Esophagus (tissue), 2 donors: ENCODE measurements around the gene LBP. TPM values are rescaled to one million over a fixed set of nuclear protein-coding genes. Genes with fewer than 3 reads are reported as not detected.

ENCODE experiments used
- H3K27ac ChIP-seq, 2 donors: one replicate each; pipeline ENCODE4 v1.5.1; 2013; ENCODE audit warnings: low read depth in 2 of 2, mild to moderate bottlenecking in 2 of 2, inconsistent platforms in 1 of 2, low read length in 1 of 2, moderate library complexity in 1 of 2
- H3K27me3 ChIP-seq, 2 donors: one replicate each; pipeline ENCODE4 v1.6.1; 2013; ENCODE audit warnings: low read length in 2 of 2, control low read depth in 1 of 2, mild to moderate bottlenecking in 1 of 2; ENCODE audit not compliant: insufficient read depth in 2 of 2, control insufficient read depth in 1 of 2
- H3K36me3 ChIP-seq, 2 donors: one replicate each; pipeline ENCODE4 v1.6.1; 2013; ENCODE audit warnings: low read length in 1 of 2; ENCODE audit not compliant: control insufficient read depth in 2 of 2, insufficient read depth in 2 of 2
- H3K4me1 ChIP-seq, 2 donors: one replicate each; pipeline ENCODE4 v1.6.1; 2013; ENCODE audit warnings: low read length in 1 of 2; ENCODE audit not compliant: control insufficient read depth in 2 of 2, insufficient read depth in 2 of 2
- H3K4me3 ChIP-seq, 2 donors: one replicate each; pipeline ENCODE4 v1.5.1; 2013; ENCODE audit warnings: low read length in 2 of 2, mild to moderate bottlenecking in 2 of 2, low read depth in 1 of 2, moderate library complexity in 1 of 2
- H3K9me3 ChIP-seq, 2 donors: one replicate each; pipeline ENCODE4 v1.6.1; 2013; ENCODE audit warnings: mild to moderate bottlenecking in 2 of 2, low read depth in 1 of 2, low read length in 1 of 2, moderate library complexity in 1 of 2; ENCODE audit not compliant: control insufficient read depth in 2 of 2, insufficient read depth in 1 of 2
- WGBS, 2 donors: extraction: QIAGEN DNeasy Blood & Tissue Kit; methylation state at CpG; one replicate each; pipeline ENCODE4 v1.1.7; 2013; 5-methylcytosine and 5-hydroxymethylcytosine counted together
- polyA plus RNA-seq, 2 donors: library from polyadenylated mRNA; stranded (reverse); fragments of 200-250 nt; gene quantifications; one replicate each; pipeline ENCODE4 v1.2.3, GENCODE V29; 2013
- donor health status: healthy with polysubstance abuse.
- donor health status: Bipolar disorder and iron deficiency.

Gene LBP
- polyA plus RNA-seq: not detected

GRCh38 chr20:38346247-38346651, at the start of gene LBP:
LBP (plus strand) TSS chr20:38346482; CDS start chr20:38346517, 35 bp downstream.
- no peak within 1 kb of the TSS for H3K4me3 ChIP-seq
- H3K4me1 ChIP-seq: peaks cover 2 to 6% of the 10 kb centered on the region in 2 donors
- H3K36me3 ChIP-seq: no peaks in the 10 kb centered on the region
- H3K27me3 ChIP-seq: no peaks in the 10 kb centered on the region
- WGBS, 2 donors: 81 to 87% methylated on average over 8 of the region's 8 CpGs
- no peaks in the 10 kb centered on the region for H3K9me3 ChIP-seq
- H3K27ac ChIP-seq: no peak within 1 kb of the TSS

GRCh38 chr20:38297916-38298674, 48.2 kb upstream of the LBP start:
- Histone ChIP-seq H3K27me3 (no peaks in the 10 kb centered on the region), H3K4me3 (no peak overlapping the region), H3K9me3 (no peaks in the 10 kb centered on the region)

DNA sequence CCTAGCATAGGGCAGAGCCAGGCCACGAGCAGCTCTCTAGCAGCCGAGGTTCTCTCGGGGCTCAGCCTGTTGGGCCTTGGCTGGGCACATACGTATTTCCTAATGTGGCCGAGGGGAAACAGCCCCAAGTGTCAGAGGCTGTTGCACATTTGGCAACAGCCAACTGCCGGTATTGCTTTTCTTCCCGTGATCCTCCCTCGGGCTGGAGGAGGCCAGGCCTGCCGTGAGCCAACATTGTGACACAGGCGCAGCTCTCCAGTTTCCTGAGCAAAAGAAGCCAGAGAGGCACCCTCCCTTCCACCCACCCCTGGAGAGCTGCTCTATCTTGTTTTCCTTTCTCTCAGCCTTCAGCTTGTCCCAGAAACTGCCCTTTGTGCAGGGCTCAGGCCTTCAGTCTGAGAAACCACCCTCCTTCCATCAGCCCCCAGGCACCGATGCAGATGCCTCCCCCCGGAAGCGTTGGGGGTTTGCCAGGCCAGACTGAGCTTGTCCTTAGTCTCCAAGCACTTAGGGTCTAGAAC, 47.5 kb upstream of the LBP start:
- no peak overlapping the region for H3K4me3 ChIP-seq
- whole genome bisulfite sequencing, 2 donors: 14 to 26% methylated on average over 13 of the region's 13 CpGs
- no peaks in the 10 kb centered on the region for H3K27me3 ChIP-seq

More at GRCh38 chr20:38297916-38298674, 48.2 kb upstream of the LBP start:
- Histone ChIP-seq H3K4me1 (peaks cover 3 to 14% of the 10 kb centered on the region in 2 donors), H3K27ac (peak overlapping the region; percentile 71 to 93), H3K36me3 (no peaks in the 10 kb centered on the region)
- WGBS, 2 donors: 86 to 90% methylated on average over 7 of the region's 7 CpGs

GRCh38 chr20:38299963-38300362, 46.3 kb upstream of the LBP start:
- Histone ChIP-seq H3K36me3 (no peaks in the 10 kb centered on the region), H3K27me3 (no peaks in the 10 kb centered on the region), H3K4me1 (peaks cover 3 to 14% of the 10 kb centered on the region in 2 donors), H3K27ac (peak overlapping the region; percentile 71 to 88), H3K9me3 (no peaks in the 10 kb centered on the region), H3K4me3 (no peak overlapping the region)
- WGBS, 2 donors: 56 to 58% methylated on average over 6 of the region's 6 CpGs

More for the DNA sequence above, 47.5 kb upstream of the LBP start:
- Histone ChIP-seq H3K9me3 (no peaks in the 10 kb centered on the region), H3K36me3 (no peaks in the 10 kb centered on the region), H3K27ac (peak overlapping the region; percentile 71 to 93), H3K4me1 (peaks cover 3 to 14% of the 10 kb centered on the region in 2 donors)

DNA sequence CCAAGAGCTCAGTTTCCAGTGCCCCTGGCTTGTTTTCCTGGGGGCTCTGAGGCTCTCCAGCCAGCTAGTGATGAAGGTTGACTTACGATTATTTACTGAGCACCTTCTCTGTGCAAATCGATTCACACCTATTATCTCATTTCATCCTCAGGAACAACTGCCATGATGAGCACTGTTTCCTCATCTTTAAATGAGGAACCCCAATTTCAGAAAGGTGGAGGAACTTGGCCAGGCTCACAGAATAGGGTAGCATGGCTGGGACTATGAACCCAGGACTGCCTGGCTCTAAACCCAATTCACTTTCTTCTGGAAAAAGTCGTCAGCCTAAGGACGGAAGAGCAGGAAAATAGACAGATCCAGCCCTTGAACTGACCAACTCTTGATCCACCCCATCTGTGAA, 45.8 kb upstream of the LBP start:
- Histone ChIP-seq H3K9me3 (no peaks in the 10 kb centered on the region), H3K27ac (peak overlapping the region; percentile 32 to 88), H3K36me3 (no peaks in the 10 kb centered on the region), H3K27me3 (no peaks in the 10 kb centered on the region), H3K4me3 (no peak overlapping the region), H3K4me1 (peaks cover 3 to 14% of the 10 kb centered on the region in 2 donors)
- 66 to 72% methylated on average over 4 of the region's 4 CpGs for WGBS, 2 donors

- WGBS, 2 donors: 85 to 95% methylated on average over 3 of the region's 3 CpGs
- Histone ChIP-seq H3K9me3 (no peaks in the 10 kb centered on the region), H3K4me3 (no peak overlapping the region), H3K27ac (no peak overlapping the region), H3K4me1 (peaks cover under 1 to 14% of the 10 kb centered on the region in 2 donors), H3K36me3 (no peaks in the 10 kb centered on the region), H3K27me3 (no peaks in the 10 kb centered on the region)
These were observed 45.0 kb upstream of the LBP start for GRCh38 chr20:38301309-38301708.

GRCh38 chr20:38302786-38303185, 43.5 kb upstream of the LBP start:
- Histone ChIP-seq H3K4me3 (no peak overlapping the region), H3K36me3 (no peaks in the 10 kb centered on the region), H3K4me1 (peaks cover 0 to 14% of the 10 kb centered on the region in 2 donors), H3K27me3 (no peaks in the 10 kb centered on the region), H3K27ac (no peak overlapping the region), H3K9me3 (no peaks in the 10 kb centered on the region)
- WGBS, 2 donors: 34 to 48% methylated on average over 11 of the region's 11 CpGs

DNA sequence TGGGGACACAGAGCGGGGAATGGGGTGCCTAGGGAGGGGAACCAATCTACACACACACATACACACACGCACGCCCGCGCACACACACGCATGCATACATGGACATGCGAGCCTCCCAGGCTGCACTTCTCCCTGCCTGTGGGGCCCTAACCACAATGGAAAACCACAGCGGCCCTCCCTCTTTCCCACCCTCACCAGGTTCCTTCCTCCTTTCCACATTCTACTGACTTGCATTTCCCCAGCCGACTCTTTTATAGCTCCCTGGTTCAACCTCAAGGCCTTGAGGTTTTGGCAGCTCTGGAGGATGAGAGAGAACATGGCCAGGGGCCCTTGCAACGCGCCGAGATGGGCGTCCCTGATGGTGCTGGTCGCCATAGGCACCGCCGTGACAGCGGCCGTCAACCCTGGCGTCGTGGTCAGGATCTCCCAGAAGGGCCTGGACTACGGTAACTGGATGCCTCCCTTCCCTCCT, 42.3 kb upstream of the LBP start, which contains the start of gene BPI:
TSS of gene BPI (plus strand) at position 249 of the 472 bp plus-strand sequence. CDS start at position 317, 68 bp downstream.
- H3K27ac ChIP-seq: no peak within 1 kb of the TSS
- H3K27me3 ChIP-seq: no peaks in the 10 kb centered on the region
- no peaks in the 10 kb centered on the region for H3K9me3 ChIP-seq
- H3K4me3 ChIP-seq: no peak within 1 kb of the TSS
- no peaks in the 10 kb centered on the region for H3K36me3 ChIP-seq
- 67 to 77% methylated on average over 21 of the region's 21 CpGs for WGBS, 2 donors
- H3K4me1 ChIP-seq: peaks cover 0 to 10% of the 10 kb centered on the region in 2 donors

DNA sequence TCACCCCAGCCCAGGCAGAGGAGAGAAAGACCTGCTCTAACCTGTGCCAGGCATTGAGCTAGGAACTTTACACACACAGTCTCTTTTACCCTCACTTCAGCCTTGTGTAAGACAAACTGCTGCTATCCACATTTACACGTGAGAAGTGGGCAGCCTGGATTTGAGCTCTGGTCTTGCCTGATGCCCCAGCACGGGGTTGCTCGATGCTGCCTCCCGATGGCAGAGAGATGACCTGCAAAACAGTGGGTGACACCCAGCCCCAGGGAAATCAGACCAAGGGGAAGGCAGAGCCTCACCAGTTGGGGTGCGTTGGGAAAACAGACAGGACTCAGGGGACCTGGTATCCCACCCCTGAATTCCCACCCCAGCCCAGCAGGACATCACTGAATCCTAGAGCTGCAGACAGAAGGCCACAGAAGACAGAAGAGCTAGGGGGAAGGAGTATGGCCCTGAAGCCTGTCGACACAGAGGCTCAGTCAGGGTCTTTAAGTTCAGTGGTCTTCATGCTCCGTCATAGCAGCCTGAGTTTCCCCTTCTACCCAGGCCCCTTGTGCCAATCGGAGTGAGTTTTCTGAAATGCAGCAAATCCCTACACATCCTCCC, 41.3 kb upstream of the LBP start:
- WGBS, 2 donors: 48 to 53% methylated on average over 7 to 8 of the region's 8 CpGs
- no peaks in the 10 kb centered on the region for H3K36me3 ChIP-seq
- H3K27me3 ChIP-seq: no peaks in the 10 kb centered on the region
- peaks cover 0 to 4% of the 10 kb centered on the region in 2 donors for H3K4me1 ChIP-seq
- no peak overlapping the region for H3K4me3 ChIP-seq
- H3K27ac ChIP-seq: no peak overlapping the region
- no peaks in the 10 kb centered on the region for H3K9me3 ChIP-seq
